K562 (cell line): ENCODE results near the gene TMEM11. TPM values are rescaled to one million over a fixed set of nuclear protein-coding genes. Genes with fewer than 3 reads are reported as not detected.
A peak's percentile ranks its signal among the peaks of the same experiment; 100 is the strongest.

Source experiments
- CBFB ChIP-seq: sonication (generic); formaldehyde crosslinking; IDR thresholded peaks from 2 replicates; pipeline ENCODE4 v1.4.0; 2020; ENCODE audit warnings: mild to moderate bottlenecking, missing genetic modification reagents
- CSDE1 ChIP-seq, 2 experiments: fragments of 450-650 bp; IDR thresholded peaks; 2 replicates each; pipeline ENCODE4 v1.6.1; 2016; ENCODE audit warnings: mild to moderate bottlenecking in 1 of 2
- CXXC5 ChIP-seq: fragments of 250-450 bp; sonication (Bioruptor Pico); IDR thresholded peaks from 2 replicates; pipeline ENCODE4 v1.8.0; 2022; ENCODE audit warnings: inconsistent platforms, mild to moderate bottlenecking, moderate library complexity
- DMBX1 ChIP-seq: fragments of 250-450 bp; sonication (Bioruptor Pico); IDR thresholded peaks from 2 replicates; pipeline ENCODE4 v1.8.0; 2022; ENCODE audit warnings: inconsistent platforms, mild to moderate bottlenecking, moderate library complexity, borderline replicate concordance
- GTF2F1 ChIP-seq: IDR thresholded peaks from 2 replicates; pipeline ENCODE4 v1.6.1; 2011; ENCODE audit warnings: low read depth, low read length, improper control_type of control experiment
- JUNB ChIP-seq: fragments of 450-650 bp; formaldehyde crosslinking; conservative IDR thresholded peaks from 2 replicates; pipeline ENCODE4 v1.4.0; 2020; ENCODE audit warnings: mild to moderate bottlenecking
- NR2C1 ChIP-seq, 2 experiments: fragments of 450-650 bp; IDR thresholded peaks; 2 replicates each; pipeline ENCODE4 v1.6.1; 2017; ENCODE audit warnings: mild to moderate bottlenecking in 2 of 2, antibody characterized with exemption in 1 of 2, inconsistent platforms in 1 of 2, missing compliant biosample characterization in 1 of 2, missing genetic modification characterization in 1 of 2
- PTTG1 ChIP-seq: fragments of 450-650 bp; IDR thresholded peaks from 2 replicates; pipeline ENCODE4 v1.6.1; 2016; ENCODE audit warnings: low read depth, mild to moderate bottlenecking, missing genetic modification characterization, missing compliant biosample characterization
- SMAD4 ChIP-seq: fragments of 250-450 bp; sonication (Bioruptor Pico); conservative IDR thresholded peaks from 2 replicates; pipeline ENCODE4 v1.8.0; 2021; ENCODE audit warnings: inconsistent platforms, mild to moderate bottlenecking, moderate library complexity
- ZBTB8A ChIP-seq: fragments of 450-650 bp; IDR thresholded peaks from 2 replicates; pipeline ENCODE4 v1.6.1; 2018; ENCODE audit warnings: mild to moderate bottlenecking, moderate library complexity; ENCODE audit not compliant: partially characterized antibody
- ZNF311 ChIP-seq: fragments of 250-450 bp; sonication (Bioruptor Pico); IDR thresholded peaks from 2 replicates; pipeline ENCODE4 v1.4.0; 2020; ENCODE audit warnings: mild to moderate bottlenecking, moderate library complexity
- ZNF592 ChIP-seq: fragments of 450-650 bp; IDR thresholded peaks from 2 replicates; pipeline ENCODE4 v1.6.1; 2017; ENCODE audit warnings: antibody characterized with exemption, mild to moderate bottlenecking
- polyA plus RNA-seq, 8 experiments: library from polyadenylated mRNA; depleted of rRNA in 4 of 8; stranded (reverse) in 5 of 8; unstranded in 3 of 8; fragments of >200 nt; fragmentation: Nextera tagmentation in 2 of 8; fragmentation: Illumina TruSeq in 1 of 8; extraction: Ambion mirVana in 2 of 8; extraction: Trizol in 1 of 8; gene quantifications; 2 replicates each; pipeline versions ENCODE4 v1.2.1 to v1.2.3, GENCODE V29; 2011 to 2014; ENCODE audit warnings: inconsistent platforms in 1 of 8, missing spikeins in 1 of 8
- total RNA-seq, 7 experiments: library from RNA; depleted of rRNA in 6 of 7; stranded (reverse); fragments of >200 nt in 6 of 7; fragmentation: Illumina TruSeq in 2 of 7; extraction: Trizol in 2 of 7; gene quantifications; 2 replicates each; pipeline versions ENCODE4 v1.2.1 to v1.2.3, GENCODE V29; 2011 to 2021; ENCODE audit warnings: low replicate concordance in 1 of 7
- TF ChIP-seq, protein P1 (sequence below): fragments of 450-650 bp; IDR thresholded peaks from 2 replicates; pipeline ENCODE4 v1.6.1; 2016; ENCODE audit warnings: missing biosample characterization, missing genetic modification characterization
- TF ChIP-seq, protein P2 (sequence below): fragments of 250-450 bp; sonication (Bioruptor Pico); IDR thresholded peaks from 2 replicates; pipeline ENCODE4 v1.5.0; 2021; ENCODE audit warnings: mild to moderate bottlenecking, borderline replicate concordance
- TF ChIP-seq, protein P3 (sequence below): fragments of 250-450 bp; sonication (Bioruptor Pico); IDR thresholded peaks from 2 replicates; pipeline ENCODE4 v1.8.0; 2021; ENCODE audit warnings: moderate library complexity, mild to moderate bottlenecking, inconsistent platforms
- TF ChIP-seq, protein P4 (sequence below), 3 experiments: fragments of 200-800 bp in 1 of 3; sonication (Bioruptor generic) in 1 of 3; sonication (generic) in 1 of 3; formaldehyde crosslinking in 1 of 3; IDR thresholded peaks; 2 replicates each; pipeline versions ENCODE4 v1.6.1 to v1.8.0; 2016 to 2022; ENCODE audit warnings: mild to moderate bottlenecking in 2 of 3, missing compliant biosample characterization in 2 of 3, missing genetic modification characterization in 2 of 3, missing genetic modification reagents in 1 of 3
- TF ChIP-seq, protein P5 (sequence below): sonication (generic); formaldehyde crosslinking; IDR thresholded peaks from 2 replicates; pipeline ENCODE4 v1.8.0; 2022; ENCODE audit warnings: mild to moderate bottlenecking, missing genetic modification reagents

The TMEM11 gene
- total and polyA plus RNA-seq, 9 of the 15 experiments (the other 6 are each of a cell fraction or from before 2014, with no cell fraction given): 12.0 to 40.7 (median 30.0) TPM

DNA sequence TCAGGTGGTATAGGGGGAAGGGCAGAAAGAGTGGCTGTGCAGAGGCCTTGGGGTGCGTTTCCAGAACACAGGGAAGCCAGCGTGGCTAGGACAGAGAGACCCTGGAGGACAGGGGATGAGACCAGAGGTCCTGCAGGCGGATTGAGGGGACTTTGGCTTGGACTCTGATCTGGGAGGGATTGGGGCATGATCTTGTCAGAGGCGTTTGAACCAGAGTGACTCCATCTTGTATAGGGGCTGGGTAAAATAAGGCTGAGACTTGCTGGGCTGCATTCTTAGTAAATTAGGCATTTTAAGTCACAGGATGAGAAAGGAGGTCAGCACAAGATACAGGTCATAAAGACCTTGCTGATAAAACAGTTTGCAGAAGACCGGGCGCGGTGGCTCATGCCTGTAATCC, 44.6 kb upstream of the TMEM11 start (continued):
- TF ChIP-seq PTTG1 (tag) (peak; percentile 64; the same call in 1 of the 2 replicates), NR2C1 (IDR thresholded peaks at IDR 0.05) (no peak), NR2C1 (tag; IDR thresholded peaks at IDR 0.05) (peak; percentile 52; the same call in 1 of the 2 replicates), CBFB (no peak), ZNF311 (CRISPR knock-in tag) (0 out of 2 replicates have a peak, but pooled peaks have one; percentile 51), SMAD4 (CRISPR knock-in tag) (peak; percentile 65), CSDE1 (IDR thresholded peaks at IDR 0.05) (no peak), GTF2F1 (no peak), ZBTB8A (no peak), DMBX1 (peak; percentile 85), ZNF592 (peak; percentile 86), JUNB (CRISPR knock-in tag) (no peak), CXXC5 (peak; percentile 56)
- TF ChIP-seq, protein P1, sequence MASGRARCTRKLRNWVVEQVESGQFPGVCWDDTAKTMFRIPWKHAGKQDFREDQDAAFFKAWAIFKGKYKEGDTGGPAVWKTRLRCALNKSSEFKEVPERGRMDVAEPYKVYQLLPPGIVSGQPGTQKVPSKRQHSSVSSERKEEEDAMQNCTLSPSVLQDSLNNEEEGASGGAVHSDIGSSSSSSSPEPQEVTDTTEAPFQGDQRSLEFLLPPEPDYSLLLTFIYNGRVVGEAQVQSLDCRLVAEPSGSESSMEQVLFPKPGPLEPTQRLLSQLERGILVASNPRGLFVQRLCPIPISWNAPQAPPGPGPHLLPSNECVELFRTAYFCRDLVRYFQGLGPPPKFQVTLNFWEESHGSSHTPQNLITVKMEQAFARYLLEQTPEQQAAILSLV: 0 out of 2 replicates have a peak, but pooled peaks have one; percentile 9
- TF ChIP-seq, protein P2, sequence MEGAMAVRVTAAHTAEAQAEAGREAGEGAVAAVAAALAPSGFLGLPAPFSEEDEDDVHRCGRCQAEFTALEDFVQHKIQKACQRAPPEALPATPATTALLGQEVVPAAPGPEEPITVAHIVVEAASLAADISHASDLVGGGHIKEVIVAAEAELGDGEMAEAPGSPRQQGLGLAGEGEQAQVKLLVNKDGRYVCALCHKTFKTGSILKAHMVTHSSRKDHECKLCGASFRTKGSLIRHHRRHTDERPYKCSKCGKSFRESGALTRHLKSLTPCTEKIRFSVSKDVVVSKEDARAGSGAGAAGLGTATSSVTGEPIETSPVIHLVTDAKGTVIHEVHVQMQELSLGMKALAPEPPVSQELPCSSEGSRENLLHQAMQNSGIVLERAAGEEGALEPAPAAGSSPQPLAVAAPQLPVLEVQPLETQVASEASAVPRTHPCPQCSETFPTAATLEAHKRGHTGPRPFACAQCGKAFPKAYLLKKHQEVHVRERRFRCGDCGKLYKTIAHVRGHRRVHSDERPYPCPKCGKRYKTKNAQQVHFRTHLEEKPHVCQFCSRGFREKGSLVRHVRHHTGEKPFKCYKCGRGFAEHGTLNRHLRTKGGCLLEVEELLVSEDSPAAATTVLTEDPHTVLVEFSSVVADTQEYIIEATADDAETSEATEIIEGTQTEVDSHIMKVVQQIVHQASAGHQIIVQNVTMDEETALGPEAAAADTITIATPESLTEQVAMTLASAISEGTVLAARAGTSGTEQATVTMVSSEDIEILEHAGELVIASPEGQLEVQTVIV (CRISPR knock-in tag): no peak
- TF ChIP-seq, protein P3, sequence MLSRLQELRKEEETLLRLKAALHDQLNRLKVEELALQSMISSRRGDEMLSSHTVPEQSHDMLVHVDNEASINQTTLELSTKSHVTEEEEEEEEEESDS (CRISPR knock-in tag): no peak
- TF ChIP-seq, protein P4, sequence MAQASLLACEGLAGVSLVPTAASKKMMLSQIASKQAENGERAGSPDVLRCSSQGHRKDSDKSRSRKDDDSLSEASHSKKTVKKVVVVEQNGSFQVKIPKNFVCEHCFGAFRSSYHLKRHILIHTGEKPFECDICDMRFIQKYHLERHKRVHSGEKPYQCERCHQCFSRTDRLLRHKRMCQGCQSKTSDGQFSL (CRISPR knock-in tag; IDR thresholded peaks at IDR 0.05): no peak
- TF ChIP-seq, protein P4 (tag; IDR thresholded peaks at IDR 0.05): 0 out of 4 replicates have a peak, but pooled peaks of 1 of the 2 experiments have one; percentile 53
- TF ChIP-seq, protein P5, sequence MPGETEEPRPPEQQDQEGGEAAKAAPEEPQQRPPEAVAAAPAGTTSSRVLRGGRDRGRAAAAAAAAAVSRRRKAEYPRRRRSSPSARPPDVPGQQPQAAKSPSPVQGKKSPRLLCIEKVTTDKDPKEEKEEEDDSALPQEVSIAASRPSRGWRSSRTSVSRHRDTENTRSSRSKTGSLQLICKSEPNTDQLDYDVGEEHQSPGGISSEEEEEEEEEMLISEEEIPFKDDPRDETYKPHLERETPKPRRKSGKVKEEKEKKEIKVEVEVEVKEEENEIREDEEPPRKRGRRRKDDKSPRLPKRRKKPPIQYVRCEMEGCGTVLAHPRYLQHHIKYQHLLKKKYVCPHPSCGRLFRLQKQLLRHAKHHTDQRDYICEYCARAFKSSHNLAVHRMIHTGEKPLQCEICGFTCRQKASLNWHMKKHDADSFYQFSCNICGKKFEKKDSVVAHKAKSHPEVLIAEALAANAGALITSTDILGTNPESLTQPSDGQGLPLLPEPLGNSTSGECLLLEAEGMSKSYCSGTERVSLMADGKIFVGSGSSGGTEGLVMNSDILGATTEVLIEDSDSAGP (CRISPR knock-in tag): no peak
